HuH-7 (cell line): ENCODE data around the gene CXCR4.

Source experiments
- DNase-seq: peaks from one replicate; pipeline ENCODE4 v3.0.0; 2011; ENCODE audit warnings: low spot score

The CXCR4 gene

GRCh38 chr2:136131961-136132824, 14.2 kb upstream of the CXCR4 start:
- DNase-seq: no peak

DNA sequence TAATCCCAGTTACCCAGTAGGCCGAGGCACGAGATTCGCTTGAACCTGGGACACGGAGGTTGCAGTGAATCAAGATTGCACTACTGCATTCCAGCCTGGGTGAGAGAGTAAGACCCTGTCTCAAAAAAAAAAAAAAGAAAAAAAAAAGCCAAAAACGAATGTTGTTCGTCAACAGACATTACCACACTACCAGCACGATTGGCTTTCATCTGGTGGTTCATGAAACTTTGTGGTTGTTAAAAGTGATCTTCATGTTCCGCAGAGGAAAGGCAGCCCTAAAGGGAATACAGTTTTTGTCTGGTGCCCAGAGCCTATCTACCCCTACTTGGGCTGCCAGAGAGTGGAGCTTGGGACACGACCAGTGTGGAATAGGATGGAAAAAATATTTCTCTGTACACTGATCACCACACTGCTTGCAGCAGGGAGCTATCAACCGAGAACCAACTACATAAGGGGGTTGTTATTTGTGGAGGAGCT, 13.6 kb upstream of the CXCR4 start:
- DNase-seq: no peak

GRCh38 chr2:136130511-136130910, 12.6 kb upstream of the CXCR4 start:
- DNase-seq: no peak

- DNase-seq: no peak
Observed at GRCh38 chr2:136130045-136130444, 12.1 kb upstream of the CXCR4 start.

DNA sequence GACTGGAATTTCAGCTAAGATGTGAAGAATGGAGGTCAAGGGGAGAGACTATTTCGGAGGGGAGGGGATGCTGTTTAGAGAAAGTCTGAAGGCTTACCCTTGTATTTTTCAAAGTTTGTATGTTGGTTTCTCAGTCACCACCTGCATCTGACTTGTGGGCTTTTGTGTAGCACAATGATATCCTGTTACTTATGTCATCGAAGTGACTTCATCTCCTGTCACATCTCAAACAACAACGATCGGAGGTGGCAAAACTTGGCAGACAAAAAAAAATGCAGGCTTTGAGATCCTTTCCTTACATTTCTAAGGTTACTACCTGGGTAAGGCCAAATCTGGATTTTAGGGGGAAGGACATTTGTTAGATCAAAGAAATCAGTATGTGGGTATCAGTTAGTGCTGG, 11.7 kb upstream of the CXCR4 start:
- no peak for DNase-seq

- no peak for DNase-seq
Observed at GRCh38 chr2:136128905-136129304, 11.0 kb upstream of the CXCR4 start.

DNA sequence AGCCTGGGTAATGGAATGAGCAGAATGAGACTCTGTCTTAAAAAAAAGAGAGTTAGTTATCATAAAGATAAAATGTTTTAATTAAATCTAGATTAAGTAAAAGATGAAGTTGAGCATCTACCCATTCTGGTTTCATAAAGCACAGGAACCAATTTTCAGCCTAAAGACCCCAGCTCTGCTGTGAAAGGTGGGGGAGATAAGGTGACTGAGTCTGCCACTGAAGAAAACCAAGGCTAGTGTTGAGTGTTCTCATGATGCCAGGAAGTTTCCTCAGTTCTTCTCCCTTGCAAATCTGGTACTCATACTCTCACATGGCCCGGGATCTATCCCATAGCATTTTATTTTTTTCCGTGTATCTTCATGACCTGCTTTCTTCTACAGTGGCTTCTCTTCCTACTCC, 10.4 kb upstream of the CXCR4 start:
- DNase-seq: no peak

GRCh38 chr2:136127356-136127755, 9.4 kb upstream of the CXCR4 start:
- DNase-seq: no peak

GRCh38 chr2:136126421-136126926, 8.5 kb upstream of the CXCR4 start:
- no peak for DNase-seq

DNA sequence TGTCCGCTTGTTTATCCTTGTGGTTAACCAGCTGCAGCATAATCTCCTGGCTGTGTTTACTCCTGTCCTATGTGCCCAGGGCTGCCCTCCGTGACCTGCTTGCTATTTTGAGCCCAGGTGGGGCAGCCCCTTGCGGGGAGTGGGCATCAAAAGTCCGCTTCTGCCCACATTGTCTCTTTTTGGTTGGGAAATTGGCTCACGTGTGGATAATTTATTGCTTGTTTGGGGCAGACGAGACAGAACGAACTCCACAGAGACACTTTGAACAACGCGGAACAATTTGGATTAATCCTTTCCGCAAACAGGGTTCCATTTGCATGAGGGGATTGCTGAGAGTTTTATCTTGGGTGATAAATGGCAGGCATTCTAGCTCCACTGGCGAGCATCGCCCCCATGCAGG, 8.1 kb upstream of the CXCR4 start:
- no peak for DNase-seq

DNA sequence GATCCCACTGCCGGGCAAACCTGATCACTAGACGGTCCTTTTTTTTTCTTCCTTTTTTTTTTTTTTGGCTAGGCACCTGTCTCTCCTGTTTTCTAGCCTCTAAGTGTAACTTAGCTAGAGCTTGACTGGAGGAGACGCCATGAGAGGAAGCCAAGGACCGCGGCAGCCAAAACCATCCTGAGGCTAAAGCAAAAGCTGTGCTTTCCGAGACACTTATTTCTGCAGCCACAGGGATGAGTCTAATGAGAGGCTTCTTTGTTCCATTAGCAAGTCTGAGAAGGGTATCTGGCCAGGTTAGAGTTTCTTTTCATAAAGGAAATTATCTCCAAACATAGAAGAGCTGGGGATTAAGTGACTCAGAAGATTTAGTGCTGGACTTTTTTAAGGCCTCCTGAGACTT, 7.3 kb upstream of the CXCR4 start:
- no peak for DNase-seq

GRCh38 chr2:136124805-136125204, 6.9 kb upstream of the CXCR4 start:
- no peak for DNase-seq

DNA sequence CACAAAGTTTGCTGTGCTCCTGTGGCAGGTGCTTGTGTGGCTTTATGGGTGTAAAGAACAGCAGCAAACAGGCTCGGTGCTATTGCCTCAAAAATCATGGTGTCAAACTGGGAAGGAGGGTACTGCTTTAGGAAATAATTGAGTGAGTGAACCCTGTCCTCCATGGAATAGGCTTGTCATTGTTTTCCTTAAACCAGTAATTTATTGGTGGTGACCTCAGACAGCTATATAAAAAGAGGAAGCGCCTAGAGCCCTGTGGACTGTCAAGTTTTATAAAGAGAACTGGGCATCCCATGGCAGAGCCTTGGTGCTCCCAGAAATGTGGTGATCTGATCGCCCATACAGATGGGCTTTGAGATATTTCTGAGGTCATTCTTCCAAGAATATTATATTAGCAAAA, 4.7 kb upstream of the CXCR4 start:
- DNase-seq: no peak

DNA sequence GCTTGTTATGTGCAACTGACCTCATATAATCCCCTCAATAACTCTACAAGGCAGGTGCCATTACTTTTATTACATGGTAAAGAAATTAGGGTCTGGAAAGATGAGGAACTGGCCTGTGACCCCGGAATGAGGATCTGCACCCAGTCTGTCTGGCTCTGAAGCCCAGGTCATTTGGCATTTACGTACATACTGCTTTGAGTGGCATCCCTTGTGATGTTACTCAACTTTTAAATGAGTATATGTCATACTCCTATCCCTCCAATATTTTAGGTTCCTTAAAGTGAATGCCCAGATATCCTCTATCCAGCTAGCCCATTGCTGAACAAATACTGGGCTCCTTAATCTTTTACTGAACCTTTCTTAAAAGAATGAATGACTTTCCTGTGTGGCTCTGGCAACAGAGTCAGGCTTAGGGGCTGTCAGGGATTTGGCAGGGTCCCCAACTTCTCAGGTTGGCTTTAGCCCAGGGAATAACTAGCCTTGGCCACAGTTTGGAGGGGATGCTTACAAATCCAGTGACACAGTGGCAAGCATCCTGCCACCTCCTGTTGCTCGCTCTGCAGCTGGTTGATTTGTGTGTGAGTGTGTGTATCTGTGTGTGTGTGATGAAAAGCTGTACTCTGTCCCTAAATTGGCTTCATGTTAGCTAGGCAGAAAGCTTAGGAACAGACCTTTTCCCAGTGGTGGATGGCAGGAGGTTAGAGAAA, 3.4 kb upstream of the CXCR4 start:
- DNase-seq: no peak

DNA sequence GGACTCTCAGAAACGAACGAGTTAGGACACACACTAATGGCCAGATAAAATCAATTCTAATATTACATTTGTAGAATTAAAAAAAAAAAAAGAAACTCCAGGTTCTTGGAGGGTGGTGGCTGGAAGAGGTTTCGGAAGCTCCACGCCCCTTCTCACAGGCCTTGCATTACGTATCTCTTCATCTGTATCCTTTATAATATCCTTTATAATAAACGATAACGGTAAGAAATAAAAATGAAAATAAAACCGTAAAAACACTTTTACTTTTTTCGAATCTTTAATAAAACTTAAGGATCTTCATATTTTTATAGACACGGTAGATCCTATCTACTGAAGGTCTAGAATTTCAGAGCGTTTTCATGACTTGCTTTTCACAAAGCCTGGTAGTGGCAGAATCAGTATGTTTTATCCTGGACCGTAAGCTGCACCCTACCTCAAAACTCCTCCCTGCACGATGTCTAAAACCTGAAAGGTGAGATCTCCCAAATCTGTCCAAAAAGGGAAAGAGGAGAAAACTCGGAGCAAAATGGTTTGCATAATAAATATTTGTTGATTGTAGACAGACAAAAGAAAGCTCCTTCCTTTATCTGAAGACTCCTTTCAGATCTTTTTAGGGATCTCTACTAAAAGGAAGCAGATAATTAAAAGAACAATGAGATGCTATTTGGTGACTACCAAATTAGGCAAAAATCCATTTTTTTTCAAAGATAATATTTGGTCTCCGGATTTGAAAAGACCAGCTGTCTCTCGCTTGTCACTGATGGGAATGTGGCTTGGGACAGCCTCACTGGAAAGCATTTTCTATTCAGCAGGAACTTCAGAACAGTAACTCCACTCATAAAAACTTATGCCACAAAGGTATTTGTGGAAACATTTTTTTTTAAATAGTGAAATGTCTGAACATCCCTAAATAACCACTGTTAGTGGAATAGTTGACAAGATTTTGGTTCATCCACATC, 2.0 kb upstream of the CXCR4 start:
- DNase-seq: no peak

DNA sequence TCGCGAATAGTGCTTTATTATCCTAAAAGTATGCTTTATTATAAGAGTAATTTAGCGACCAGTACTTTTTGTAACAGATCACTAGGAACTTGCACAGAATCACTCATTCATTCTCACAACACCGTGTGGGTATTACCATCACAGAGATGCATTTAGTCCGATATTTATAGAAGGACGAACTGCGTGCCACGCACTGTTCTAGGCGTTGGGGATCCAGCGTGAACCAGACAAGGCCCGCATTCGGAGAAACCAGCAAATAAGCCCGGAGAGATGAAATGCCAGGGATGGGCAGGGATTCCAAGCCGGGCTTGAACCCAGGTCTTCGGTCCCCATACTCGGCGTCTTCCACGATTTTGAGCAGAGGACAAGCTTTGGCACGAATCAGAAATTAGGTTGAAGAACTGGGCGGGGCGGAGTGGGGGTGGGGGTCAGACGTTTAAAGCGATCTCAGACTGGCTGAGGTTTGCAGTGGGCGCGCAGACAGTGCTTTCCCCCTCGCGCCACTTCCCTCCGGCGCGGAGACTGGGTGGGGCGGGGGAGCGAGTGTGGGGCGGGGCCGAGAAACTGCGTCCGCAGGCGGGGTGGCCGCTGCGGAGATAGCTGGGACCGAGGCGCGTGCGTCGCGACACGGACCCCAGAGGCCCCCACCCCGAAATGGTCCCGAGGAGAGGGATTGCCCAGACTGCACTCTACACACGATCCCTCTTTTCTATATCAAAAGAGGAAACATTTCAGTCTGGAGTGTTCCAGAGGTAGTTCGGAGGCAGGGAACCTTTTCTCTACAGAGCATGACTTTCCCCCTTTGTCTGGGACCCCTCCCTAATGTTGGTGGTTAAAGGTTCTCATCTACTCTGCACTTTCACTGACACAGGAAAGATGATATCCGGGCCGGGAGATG, 1.1 kb upstream of the CXCR4 start:
- DNase-seq: no peak

DNA sequence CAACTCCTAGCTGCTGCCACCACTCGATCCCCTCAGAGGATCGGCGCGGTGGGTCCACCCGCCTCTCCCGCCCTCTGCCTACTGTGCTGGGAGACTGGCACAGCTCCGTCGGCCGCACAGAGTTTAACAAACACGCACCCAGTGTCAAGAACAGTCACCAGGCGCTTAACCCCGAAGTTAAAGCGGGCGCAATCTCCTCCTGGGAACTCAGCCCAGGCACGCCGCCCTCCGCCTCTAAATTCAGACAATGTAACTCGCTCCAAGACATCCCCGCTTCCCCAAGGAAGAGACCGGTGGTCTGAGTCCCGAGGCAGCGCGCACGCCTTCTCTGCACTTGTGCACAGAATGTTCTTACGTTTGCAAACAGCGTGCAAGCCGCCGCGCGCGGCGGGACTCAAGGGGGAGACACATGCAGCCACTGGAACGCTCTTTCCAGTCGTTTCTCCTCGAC, 533 bp downstream of the CXCR4 start:
- DNase-seq: no peak

DNA sequence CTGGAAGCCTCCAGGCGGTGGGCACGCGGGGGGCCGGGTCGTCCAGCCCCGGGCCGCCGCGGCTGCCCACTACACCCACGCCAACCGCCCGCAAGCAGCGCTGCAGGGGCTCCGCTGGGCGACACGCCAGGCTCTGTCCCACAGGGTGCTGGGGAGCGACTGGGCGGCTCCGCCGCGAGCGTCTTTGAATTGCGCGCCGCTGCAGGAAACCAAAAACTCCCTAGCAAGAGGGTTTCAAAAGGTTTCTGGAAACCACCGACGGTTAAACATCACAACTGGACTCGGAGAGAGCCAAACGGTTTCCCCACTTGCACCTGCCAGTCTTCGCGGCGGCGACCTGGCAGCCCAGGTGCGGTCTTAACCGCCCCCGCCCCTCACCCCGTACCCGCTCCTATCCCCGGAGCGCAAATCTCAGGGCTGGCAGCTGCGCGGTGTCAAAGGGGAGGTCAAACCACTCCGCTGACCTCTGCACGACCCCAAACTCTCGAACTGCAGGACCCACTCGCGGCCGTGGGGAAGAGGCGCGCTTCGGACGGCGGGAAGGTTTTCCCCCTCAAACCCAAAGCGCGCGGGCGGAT, 1.0 kb downstream of the CXCR4 start:
- no peak for DNase-seq

GRCh38 chr2:136116151-136116812, 1.7 kb downstream of the CXCR4 start:
- DNase-seq: no peak

DNA sequence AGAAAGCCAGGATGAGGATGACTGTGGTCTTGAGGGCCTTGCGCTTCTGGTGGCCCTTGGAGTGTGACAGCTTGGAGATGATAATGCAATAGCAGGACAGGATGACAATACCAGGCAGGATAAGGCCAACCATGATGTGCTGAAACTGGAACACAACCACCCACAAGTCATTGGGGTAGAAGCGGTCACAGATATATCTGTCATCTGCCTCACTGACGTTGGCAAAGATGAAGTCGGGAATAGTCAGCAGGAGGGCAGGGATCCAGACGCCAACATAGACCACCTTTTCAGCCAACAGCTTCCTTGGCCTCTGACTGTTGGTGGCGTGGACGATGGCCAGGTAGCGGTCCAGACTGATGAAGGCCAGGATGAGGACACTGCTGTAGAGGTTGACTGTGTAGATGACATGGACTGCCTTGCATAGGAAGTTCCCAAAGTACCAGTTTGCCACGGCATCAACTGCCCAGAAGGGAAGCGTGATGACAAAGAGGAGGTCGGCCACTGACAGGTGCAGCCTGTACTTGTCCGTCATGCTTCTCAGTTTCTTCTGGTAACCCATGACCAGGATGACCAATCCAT, 2.7 kb downstream of the CXCR4 start:
- no peak for DNase-seq
